Endothelial cell of umbilical vein (primary cell): ENCODE measurements around the gene SLF2.

Experiments
- FOS ChIP-seq: IDR thresholded peaks from 2 replicates; pipeline ENCODE4 v1.6.1; 2011; ENCODE audit warnings: mild to moderate bottlenecking, low read length, moderate library complexity, borderline replicate concordance; ENCODE audit not compliant: insufficient read depth
- POLR2A ChIP-seq: IDR thresholded peaks from 2 replicates; pipeline ENCODE4 v1.6.1; 2012; ENCODE audit warnings: low read depth, mild to moderate bottlenecking, control low read depth, low read length
- TF ChIP-seq, protein P1 (sequence below), 2 donors: IDR thresholded peaks; 1 replicate in 1 of 2; 2 replicates in 1 of 2; pipeline ENCODE4 v1.5.1; 2011; ENCODE audit warnings: low read length in 2 of 2, mild to moderate bottlenecking in 2 of 2, moderate library complexity in 2 of 2, control low read depth in 1 of 2, inconsistent platforms in 1 of 2, low read depth in 1 of 2; ENCODE audit not compliant: insufficient read depth in 1 of 2; ENCODE audit errors: extremely low read depth in 1 of 2
- TF ChIP-seq, protein P2 (sequence below): IDR thresholded peaks from 2 replicates; pipeline ENCODE4 v1.6.1; 2011; ENCODE audit not compliant: insufficient read depth, insufficient read length

DNA sequence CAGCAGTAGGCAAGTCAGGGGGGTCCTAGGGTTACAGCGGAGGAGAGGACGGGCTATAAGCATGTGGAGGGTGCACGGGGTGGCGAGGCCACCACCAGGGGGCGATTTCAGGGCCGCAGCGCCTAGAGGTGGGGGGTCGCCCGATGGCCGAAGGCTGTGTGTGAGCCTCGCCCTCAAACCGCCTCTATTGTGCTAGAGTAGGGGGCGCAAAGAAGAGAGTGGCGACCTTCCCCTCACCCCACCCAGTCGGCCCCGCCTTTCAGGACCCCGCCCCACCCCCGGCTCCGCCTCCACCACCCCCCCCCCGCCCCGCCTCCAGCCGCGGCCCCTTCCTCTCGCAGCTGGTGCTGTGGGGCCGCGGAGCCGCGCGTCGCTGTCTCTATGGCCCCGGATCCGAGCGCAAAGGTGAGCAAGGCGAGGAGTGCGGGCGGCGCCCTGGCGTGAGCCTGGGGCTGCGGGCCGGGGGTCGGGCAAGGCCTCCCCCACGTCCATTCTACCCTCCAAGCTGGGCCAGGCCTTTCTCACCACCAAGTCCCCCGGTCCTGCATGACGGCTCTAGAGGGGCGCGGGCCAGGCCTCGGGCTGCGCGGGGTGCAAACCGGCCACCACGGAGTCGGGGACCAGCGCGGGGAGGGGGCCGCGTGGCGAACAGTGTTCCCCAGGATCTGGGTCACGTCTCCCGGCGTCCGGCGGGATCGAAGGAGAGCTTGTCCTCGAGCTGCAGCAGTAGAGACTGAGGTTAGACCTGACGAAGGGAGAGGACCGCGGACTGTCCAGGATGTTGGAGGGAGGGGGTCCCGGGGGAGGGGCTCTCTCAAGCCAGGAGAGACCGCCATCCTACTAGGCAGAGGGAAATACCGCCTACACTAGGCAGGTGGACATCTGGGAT is 56.7 kb downstream of the SLF2 start, which contains the start of gene SEMA4G:
- TF ChIP-seq FOS = no peak
- TF ChIP-seq, protein P1, sequence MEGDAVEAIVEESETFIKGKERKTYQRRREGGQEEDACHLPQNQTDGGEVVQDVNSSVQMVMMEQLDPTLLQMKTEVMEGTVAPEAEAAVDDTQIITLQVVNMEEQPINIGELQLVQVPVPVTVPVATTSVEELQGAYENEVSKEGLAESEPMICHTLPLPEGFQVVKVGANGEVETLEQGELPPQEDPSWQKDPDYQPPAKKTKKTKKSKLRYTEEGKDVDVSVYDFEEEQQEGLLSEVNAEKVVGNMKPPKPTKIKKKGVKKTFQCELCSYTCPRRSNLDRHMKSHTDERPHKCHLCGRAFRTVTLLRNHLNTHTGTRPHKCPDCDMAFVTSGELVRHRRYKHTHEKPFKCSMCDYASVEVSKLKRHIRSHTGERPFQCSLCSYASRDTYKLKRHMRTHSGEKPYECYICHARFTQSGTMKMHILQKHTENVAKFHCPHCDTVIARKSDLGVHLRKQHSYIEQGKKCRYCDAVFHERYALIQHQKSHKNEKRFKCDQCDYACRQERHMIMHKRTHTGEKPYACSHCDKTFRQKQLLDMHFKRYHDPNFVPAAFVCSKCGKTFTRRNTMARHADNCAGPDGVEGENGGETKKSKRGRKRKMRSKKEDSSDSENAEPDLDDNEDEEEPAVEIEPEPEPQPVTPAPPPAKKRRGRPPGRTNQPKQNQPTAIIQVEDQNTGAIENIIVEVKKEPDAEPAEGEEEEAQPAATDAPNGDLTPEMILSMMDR (IDR thresholded peaks at IDR 0.05; ENCODE audit: extremely low read depth in 1 of 2, insufficient read depth in 1 of 2, low read depth in 1 of 2, low read length in 2 of 2) = peak; percentile 76 to 88
- TF ChIP-seq, protein P2, sequence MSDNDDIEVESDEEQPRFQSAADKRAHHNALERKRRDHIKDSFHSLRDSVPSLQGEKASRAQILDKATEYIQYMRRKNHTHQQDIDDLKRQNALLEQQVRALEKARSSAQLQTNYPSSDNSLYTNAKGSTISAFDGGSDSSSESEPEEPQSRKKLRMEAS = no peak
- no peak for TF ChIP-seq POLR2A
